ENCODE data around the gene CABP7.
"Not testable (repeated sequence)": the region's sequence is repeated elsewhere in the genome, so short reads cannot be mapped to it uniquely, and the experiment has no call there.

Gene CABP7

GRCh38 chr22:29744902-29745301, 25.1 kb downstream of the CABP7 start:
- in situ Hi-C loops (cut with MboI; ENCODE audit: low sequenced_read_pairs): no loop called here

- in situ Hi-C loops (cut with MboI; ENCODE audit: low sequenced_read_pairs): no loop called here
Measured at GRCh38 chr22:29747832-29748231, 28.0 kb downstream of the CABP7 start.

- in situ Hi-C loops (cut with MboI; ENCODE audit: low sequenced_read_pairs): no loop called here
Measured at GRCh38 chr22:29748248-29748893, 28.6 kb downstream of the CABP7 start.

GRCh38 chr22:29750029-29750428, 30.2 kb downstream of the CABP7 start:
- in situ Hi-C loops (cut with MboI; ENCODE audit: low sequenced_read_pairs): no loop called here

GRCh38 chr22:29750559-29751538, 31.0 kb downstream of the CABP7 start:
- in situ Hi-C loops (cut with MboI; ENCODE audit: low sequenced_read_pairs): no loop called here

- in situ Hi-C loops (cut with MboI; ENCODE audit: low sequenced_read_pairs): no loop called here
Measured at GRCh38 chr22:29751669-29752068, 31.9 kb downstream of the CABP7 start.

GRCh38 chr22:29753808-29754657, 34.2 kb downstream of the CABP7 start:
- in situ Hi-C loops (cut with MboI; ENCODE audit: low sequenced_read_pairs): no loop called here

GRCh38 chr22:29754658-29755395, 35.0 kb downstream of the CABP7 start:
- in situ Hi-C loops (cut with MboI; ENCODE audit: low sequenced_read_pairs): not testable (repeated sequence)

GRCh38 chr22:29755889-29756288, 36.1 kb downstream of the CABP7 start:
- in situ Hi-C loops (cut with MboI; ENCODE audit: low sequenced_read_pairs): no loop called here

- in situ Hi-C loops (cut with MboI; ENCODE audit: low sequenced_read_pairs): no loop called here
Measured at GRCh38 chr22:29756341-29756740, 36.5 kb downstream of the CABP7 start.

GRCh38 chr22:29757096-29757495, 37.3 kb downstream of the CABP7 start:
- in situ Hi-C loops (cut with MboI; ENCODE audit: low sequenced_read_pairs): no loop called here

- in situ Hi-C loops (cut with MboI; ENCODE audit: low sequenced_read_pairs): no loop called here
Measured at GRCh38 chr22:29758068-29758622, 38.3 kb downstream of the CABP7 start.

- in situ Hi-C loops (cut with MboI; ENCODE audit: low sequenced_read_pairs): no loop called here
Measured at GRCh38 chr22:29758959-29759358, 39.2 kb downstream of the CABP7 start.

- in situ Hi-C loops (cut with MboI; ENCODE audit: low sequenced_read_pairs): no loop called here
Measured at GRCh38 chr22:29762263-29762662, 42.5 kb downstream of the CABP7 start.

- in situ Hi-C loops (cut with MboI; ENCODE audit: low sequenced_read_pairs): no loop called here
Measured at GRCh38 chr22:29765905-29766631, 46.3 kb downstream of the CABP7 start.

GRCh38 chr22:29766632-29767170, 46.9 kb downstream of the CABP7 start, which contains the start of gene ZMAT5:
Gene ZMAT5, minus strand, starts transcription at chr22:29767007. Its CDS starts 18,463 bp downstream, at chr22:29748544.
- in situ Hi-C loops (cut with MboI; ENCODE audit: low sequenced_read_pairs): no loop called here

GRCh38 chr22:29767171-29768051, 47.6 kb downstream of the CABP7 start, which contains the start of gene UQCR10:
Gene UQCR10, plus strand, starts transcription at chr22:29767369. Its CDS starts 30 bp downstream, at chr22:29767399.
- in situ Hi-C loops (cut with MboI; ENCODE audit: low sequenced_read_pairs): no loop called here

All from hTERT RPE-1 (cell line).